Cardiac muscle cell (in vitro differentiated cells and primary cell): ENCODE results near the gene RIC8B. TPM values are rescaled to one million over a fixed set of nuclear protein-coding genes. Genes with fewer than 3 reads are reported as not detected.

Source experiments
- DNase-seq, 2 donors: peaks; one replicate each; pipeline versions ENCODE4 v3.0.0 to v3.0.0-alpha.2; 2010 to 2017; ENCODE audit warnings: low read depth in 1 of 2, low spot score in 1 of 2
- H3K27ac ChIP-seq: fragments of 200-600 bp; sonication (generic); 2 replicates; pipeline ENCODE4 v1.5.1; 2016
- H3K27me3 ChIP-seq: fragments of 200-600 bp; sonication (generic); 2 replicates; pipeline ENCODE4 v1.6.0; 2016; ENCODE audit warnings: control low read depth
- H3K36me3 ChIP-seq: fragments of 200-600 bp; sonication (generic); 2 replicates; pipeline ENCODE4 v1.5.1; 2016; ENCODE audit warnings: control low read depth
- H3K4me1 ChIP-seq: fragments of 200-600 bp; sonication (generic); 2 replicates; pipeline ENCODE4 v1.8.1; 2017; ENCODE audit warnings: low read depth, mild to moderate bottlenecking, mixed run types
- H3K4me3 ChIP-seq: fragments of 200-600 bp; sonication (generic); 2 replicates; pipeline ENCODE4 v1.5.1; 2016; ENCODE audit warnings: mild to moderate bottlenecking
- H3K9me3 ChIP-seq: fragments of 200-600 bp; sonication (generic); 2 replicates; pipeline ENCODE4 v1.5.1; 2017; ENCODE audit warnings: low read depth, mild to moderate bottlenecking, control low read depth
- CTCF ChIP-seq: IDR thresholded peaks from 2 replicates; pipeline ENCODE4 v1.5.1; 2012; ENCODE audit warnings: low read depth, mild to moderate bottlenecking, low read length
- polyA plus RNA-seq: library from polyadenylated mRNA; unstranded; fragments of >200 nt; fragmentation: Nextera tagmentation; extraction: Ambion mirVana; gene quantifications from 2 replicates; pipeline ENCODE4 v1.2.1, GENCODE V29; 2016
- total RNA-seq: library from RNA; depleted of rRNA; stranded (reverse); fragments of >200 nt; gene quantifications from 2 replicates; pipeline ENCODE4 v1.2.3, GENCODE V29; 2016

Gene RIC8B
- total and polyA plus RNA-seq, 2 experiments from 2014 or later, result 15.7 to 16.6 TPM

GRCh38 chr12:106736051-106736957 is 38.2 kb upstream of the RIC8B start:
- TF ChIP-seq CTCF, result no peak
- Histone ChIP-seq H3K27me3 (no peaks in the 10 kb centered on the region), H3K4me1 (no peaks in the 10 kb centered on the region), H3K27ac (no peak overlapping the region), H3K36me3 (no peaks in the 10 kb centered on the region), H3K4me3 (no peak overlapping the region), H3K9me3 (no peaks in the 10 kb centered on the region)
- DNase-seq, result no peak

GRCh38 chr12:106739318-106739717 is 35.2 kb upstream of the RIC8B start:
- no peaks in the 10 kb centered on the region for H3K4me1 ChIP-seq
- H3K27me3 ChIP-seq, result no peaks in the 10 kb centered on the region
- no peak for TF ChIP-seq CTCF
- no peak overlapping the region for H3K4me3 ChIP-seq
- DNase-seq, result peak in 1 of 2 donors; percentile 31
- no peaks in the 10 kb centered on the region for H3K9me3 ChIP-seq
- no peaks in the 10 kb centered on the region for H3K36me3 ChIP-seq
- H3K27ac ChIP-seq, result no peak overlapping the region

GRCh38 chr12:106739815-106740530 is 34.5 kb upstream of the RIC8B start:
- DNase-seq, result peak in 1 of 2 donors; percentile 82

GRCh38 chr12:106740818-106741217 is 33.7 kb upstream of the RIC8B start:
- H3K36me3 ChIP-seq, result no peaks in the 10 kb centered on the region
- no peaks in the 10 kb centered on the region for H3K4me1 ChIP-seq
- no peaks in the 10 kb centered on the region for H3K9me3 ChIP-seq
- no peak for DNase-seq
- no peaks in the 10 kb centered on the region for H3K27me3 ChIP-seq
- no peak overlapping the region for H3K4me3 ChIP-seq
- TF ChIP-seq CTCF, result no peak
- no peak overlapping the region for H3K27ac ChIP-seq

More at GRCh38 chr12:106739815-106740530, 34.5 kb upstream of the RIC8B start:
- Histone ChIP-seq H3K4me1 (no peaks in the 10 kb centered on the region), H3K9me3 (no peaks in the 10 kb centered on the region), H3K27ac (no peak overlapping the region), H3K4me3 (no peak overlapping the region), H3K27me3 (no peaks in the 10 kb centered on the region), H3K36me3 (no peaks in the 10 kb centered on the region)
- TF ChIP-seq CTCF, result no peak

- Histone ChIP-seq H3K4me3 (no peak overlapping the region), H3K4me1 (no peaks in the 10 kb centered on the region), H3K27ac (no peak overlapping the region), H3K9me3 (no peaks in the 10 kb centered on the region), H3K27me3 (no peaks in the 10 kb centered on the region), H3K36me3 (no peaks in the 10 kb centered on the region)
- DNase-seq, result no peak
- TF ChIP-seq CTCF, result no peak
Observed at GRCh38 chr12:106741247-106741646, 33.2 kb upstream of the RIC8B start.
